Lower leg skin (tissue), 4 donors: ENCODE results near the gene PEX3. TPM values are rescaled to one million over a fixed set of nuclear protein-coding genes. Genes with fewer than 3 reads are reported as not detected.

Experiments
- DNase-seq, 2 donors: peaks; one replicate each; pipeline ENCODE4 v3.0.0-alpha.2; 2019; ENCODE audit warnings: low spot score in 2 of 2
- H3K4me3 ChIP-seq: fragments of 200-600 bp; sonication (generic); 2 replicates; pipeline ENCODE4 v1.5.1; 2017; ENCODE audit warnings: mild to moderate bottlenecking, low read depth; ENCODE audit not compliant: poor library complexity, severe bottlenecking
- POLR2A ChIP-seq, 2 donors: fragments of 450-650 bp; IDR thresholded peaks; one replicate each; pipeline ENCODE4 v1.6.1; 2016 to 2017; ENCODE audit warnings: antibody characterized with exemption in 2 of 2, mild to moderate bottlenecking in 1 of 2, moderate library complexity in 1 of 2
- WGBS, 2 donors: methylation state at CpG; one replicate each; pipeline ENCODE4 v1.1.5; 2018; 5-methylcytosine and 5-hydroxymethylcytosine counted together
- intact Hi-C: fragments of 100-400 bp; cut with DNase I; formaldehyde crosslinking; loops from one replicate; pipeline ENCODE4 v1.15.0; 2023; ENCODE audit warnings: low total_unique reads
- total RNA-seq, 4 donors: library from RNA; depleted of rRNA; stranded (reverse); fragments of >200 nt; gene quantifications; one replicate each; pipeline ENCODE4 v1.1.0, GENCODE V29; 2016
- TF ChIP-seq, protein P1 (sequence below), 3 donors: fragments of 450-650 bp; IDR thresholded peaks; one replicate each; pipeline ENCODE4 v1.5.1; 2016; ENCODE audit warnings: antibody characterized with exemption in 3 of 3, mild to moderate bottlenecking in 3 of 3, moderate library complexity in 2 of 3

Gene PEX3, protein sequence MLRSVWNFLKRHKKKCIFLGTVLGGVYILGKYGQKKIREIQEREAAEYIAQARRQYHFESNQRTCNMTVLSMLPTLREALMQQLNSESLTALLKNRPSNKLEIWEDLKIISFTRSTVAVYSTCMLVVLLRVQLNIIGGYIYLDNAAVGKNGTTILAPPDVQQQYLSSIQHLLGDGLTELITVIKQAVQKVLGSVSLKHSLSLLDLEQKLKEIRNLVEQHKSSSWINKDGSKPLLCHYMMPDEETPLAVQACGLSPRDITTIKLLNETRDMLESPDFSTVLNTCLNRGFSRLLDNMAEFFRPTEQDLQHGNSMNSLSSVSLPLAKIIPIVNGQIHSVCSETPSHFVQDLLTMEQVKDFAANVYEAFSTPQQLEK
- 10 to 100 TPM; 15.5 to 22.4 (median 18.4) TPM for total RNA-seq

DNA sequence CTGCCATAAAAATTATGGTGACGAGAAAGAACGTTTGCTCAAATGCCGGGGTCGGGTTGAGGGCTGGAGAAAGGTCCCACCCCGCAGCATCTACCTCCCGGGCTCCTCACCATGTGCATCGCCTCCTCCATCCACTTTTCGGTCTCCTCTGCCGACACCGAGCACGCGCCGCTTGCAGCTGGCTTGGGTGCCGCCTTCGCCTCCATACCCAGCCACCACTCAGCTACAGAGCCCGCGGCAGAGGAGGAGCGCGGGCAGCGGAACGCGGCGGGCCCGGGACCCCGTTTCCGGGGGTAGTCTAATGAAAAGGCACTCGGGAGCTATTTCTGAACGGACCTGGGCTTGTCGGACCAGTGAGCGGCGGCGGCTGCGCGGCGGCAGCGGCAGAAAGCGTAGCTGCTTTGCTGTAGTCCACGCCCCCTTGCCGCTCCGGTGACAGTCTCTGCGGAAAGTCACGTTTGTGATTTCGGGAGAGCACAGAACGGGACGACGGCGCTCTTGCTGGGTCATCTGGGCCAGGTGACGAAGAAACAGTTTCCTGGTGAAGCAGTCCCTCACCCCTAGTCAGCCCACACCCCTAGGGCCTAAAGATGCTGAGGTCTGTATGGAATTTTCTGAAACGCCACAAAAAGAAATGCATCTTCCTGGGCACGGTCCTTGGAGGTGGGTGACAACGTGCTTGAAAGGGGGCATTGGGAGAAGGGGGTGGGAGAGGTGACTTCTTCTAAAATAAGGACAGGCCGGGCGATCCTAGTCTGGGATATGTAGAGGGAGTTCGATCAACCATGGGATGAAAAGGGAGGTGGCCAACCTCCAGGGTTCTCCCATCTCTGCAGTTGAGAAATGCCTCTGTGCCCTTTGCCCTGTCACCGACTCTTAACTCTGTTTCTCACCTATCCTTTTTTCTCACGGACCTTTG lies at the start of gene PEX3, which contains the start of gene ADAT2:
Gene PEX3 (plus strand): TSS at position 353 of the 919 bp plus-strand sequence. CDS start 238 bp downstream, at position 591.
Gene ADAT2 (minus strand): TSS at position 243 of the 919 bp plus-strand sequence. CDS start 37 bp downstream, at position 206.
- peak; percentile 91 to 98 for DNase-seq
- peak within 1 kb of the TSS; percentile 66 for H3K4me3 ChIP-seq
- WGBS, 2 donors = 1 to 2% methylated on average over 33 to 42 of the region's 56 CpGs
- intact Hi-C loops = no loop called here
- TF ChIP-seq, protein P1, sequence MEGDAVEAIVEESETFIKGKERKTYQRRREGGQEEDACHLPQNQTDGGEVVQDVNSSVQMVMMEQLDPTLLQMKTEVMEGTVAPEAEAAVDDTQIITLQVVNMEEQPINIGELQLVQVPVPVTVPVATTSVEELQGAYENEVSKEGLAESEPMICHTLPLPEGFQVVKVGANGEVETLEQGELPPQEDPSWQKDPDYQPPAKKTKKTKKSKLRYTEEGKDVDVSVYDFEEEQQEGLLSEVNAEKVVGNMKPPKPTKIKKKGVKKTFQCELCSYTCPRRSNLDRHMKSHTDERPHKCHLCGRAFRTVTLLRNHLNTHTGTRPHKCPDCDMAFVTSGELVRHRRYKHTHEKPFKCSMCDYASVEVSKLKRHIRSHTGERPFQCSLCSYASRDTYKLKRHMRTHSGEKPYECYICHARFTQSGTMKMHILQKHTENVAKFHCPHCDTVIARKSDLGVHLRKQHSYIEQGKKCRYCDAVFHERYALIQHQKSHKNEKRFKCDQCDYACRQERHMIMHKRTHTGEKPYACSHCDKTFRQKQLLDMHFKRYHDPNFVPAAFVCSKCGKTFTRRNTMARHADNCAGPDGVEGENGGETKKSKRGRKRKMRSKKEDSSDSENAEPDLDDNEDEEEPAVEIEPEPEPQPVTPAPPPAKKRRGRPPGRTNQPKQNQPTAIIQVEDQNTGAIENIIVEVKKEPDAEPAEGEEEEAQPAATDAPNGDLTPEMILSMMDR (IDR thresholded peaks at IDR 0.05) = no peak
- TF ChIP-seq POLR2A (IDR thresholded peaks at IDR 0.05) = no peak

DNA sequence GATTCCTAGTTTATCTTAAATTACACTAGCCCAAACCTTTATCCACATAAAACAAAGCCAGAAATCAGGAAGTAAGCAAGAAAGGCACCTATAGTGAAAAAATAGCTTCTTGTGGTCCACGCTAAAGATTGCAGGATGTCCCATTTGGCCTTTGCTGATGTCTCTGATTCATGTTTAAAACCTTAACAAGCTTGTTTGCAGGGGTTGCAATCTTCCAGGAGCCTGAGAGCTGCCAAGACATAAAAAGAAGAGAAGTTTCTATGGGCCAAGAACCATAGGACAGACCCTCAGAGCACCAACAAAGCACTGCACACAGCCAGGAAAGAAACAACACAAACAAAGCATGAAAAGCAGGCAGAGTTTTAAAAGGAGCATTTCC lies 49.5 kb upstream of the PEX3 start:
- intact Hi-C loops = no loop called here
- TF ChIP-seq, protein P1 (IDR thresholded peaks at IDR 0.05) = no peak
- TF ChIP-seq POLR2A (IDR thresholded peaks at IDR 0.05) = no peak
- WGBS, 2 donors = 29 to 37% methylated on average over 1 of the region's 1 CpG
- no peak overlapping the region for H3K4me3 ChIP-seq
- DNase-seq = no peak

DNA sequence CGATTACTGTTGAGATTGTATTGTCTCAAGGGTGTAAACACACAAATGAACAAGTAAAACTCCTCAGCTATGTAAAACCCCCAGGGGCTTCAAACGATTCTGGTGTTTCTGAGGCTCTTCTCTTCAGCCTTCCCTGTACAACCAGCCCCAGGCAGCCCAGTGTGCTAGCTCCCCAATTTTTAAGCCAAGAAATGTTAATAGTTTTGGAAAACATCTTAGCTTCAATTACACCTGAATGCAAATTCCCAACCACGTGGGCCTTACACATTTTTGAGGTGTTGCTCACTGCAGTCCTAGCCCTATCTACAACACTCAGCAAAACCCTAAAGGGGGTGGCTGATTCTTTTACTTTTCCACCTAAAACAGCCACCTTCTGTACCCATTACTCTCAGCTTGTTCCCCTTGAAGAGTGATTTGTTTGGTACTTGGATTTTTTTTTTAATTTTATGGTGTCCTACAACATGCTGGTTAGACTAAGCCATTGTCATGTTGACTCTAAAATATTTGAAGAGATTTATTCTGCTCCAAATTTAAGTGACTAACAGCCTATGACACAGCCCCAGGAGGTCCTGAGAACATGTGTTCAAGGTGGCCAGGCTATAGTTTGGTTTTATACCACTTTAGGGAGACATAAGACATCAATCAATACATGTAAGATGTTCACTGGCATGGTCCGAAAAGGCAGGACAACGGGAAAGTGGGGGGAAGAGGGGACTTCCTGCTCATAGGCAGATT lies 48.8 kb upstream of the PEX3 start:
- DNase-seq = no peak
- TF ChIP-seq, protein P1 (IDR thresholded peaks at IDR 0.05) = no peak
- TF ChIP-seq POLR2A (IDR thresholded peaks at IDR 0.05) = no peak
- H3K4me3 ChIP-seq = no peak overlapping the region
- intact Hi-C loops = no loop called here
- WGBS, 2 donors = 59 to 64% methylated on average over 5 of the region's 5 CpGs

DNA sequence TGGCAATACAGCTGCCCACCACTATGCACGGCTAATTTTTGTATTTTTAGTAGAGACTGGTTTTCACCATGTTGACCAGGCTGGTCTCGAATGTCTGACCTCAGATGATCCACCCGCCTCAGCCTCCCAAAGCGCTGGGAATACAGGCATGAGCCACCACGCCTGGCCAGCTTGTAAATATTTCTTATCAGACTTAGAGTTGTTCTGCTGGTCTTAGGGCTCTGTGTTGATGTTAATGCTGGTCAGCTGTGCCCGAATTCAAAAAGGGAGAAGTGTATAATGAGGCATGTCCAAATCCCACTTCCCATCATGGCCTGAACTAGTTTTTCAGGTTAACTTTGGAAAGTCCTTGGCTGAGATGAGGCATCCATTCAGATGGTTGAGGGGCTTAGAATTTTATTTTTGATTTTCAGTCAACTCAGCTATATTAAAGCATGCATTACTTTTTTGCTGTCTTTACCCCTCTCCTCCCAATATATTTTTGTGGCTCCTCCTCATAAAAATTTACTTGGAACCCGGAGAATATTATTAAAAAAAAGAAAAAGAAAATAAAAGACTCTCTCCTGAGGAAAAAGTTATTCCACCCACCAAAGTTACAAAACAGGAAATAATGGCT lies 47.8 kb upstream of the PEX3 start:
- H3K4me3 ChIP-seq = no peak overlapping the region
- intact Hi-C loops = no loop called here
- WGBS, 2 donors = 89 to 92% methylated on average over 7 of the region's 7 CpGs
- TF ChIP-seq, protein P1 (IDR thresholded peaks at IDR 0.05) = no peak
- TF ChIP-seq POLR2A (IDR thresholded peaks at IDR 0.05) = no peak
- no peak for DNase-seq
